Bone marrow (tissue), 2 donors: ENCODE results near the gene TNNI2.
"Not testable (repeated sequence)": the region's sequence is repeated elsewhere in the genome, so short reads cannot be mapped to it uniquely, and the experiment has no call there.

ENCODE experiments used
- DNase-seq, 2 donors: peaks; one replicate each; lab custom pipeline; 2025; lab: John Stamatoyannopoulos, UW

Gene TNNI2

GRCh38 chr11:1862588-1863351, 24.0 kb downstream of the TNNI2 start:
- no peak for DNase-seq

- DNase-seq = no peak
These were observed 24.8 kb downstream of the TNNI2 start for GRCh38 chr11:1863352-1864216.

- no peak for DNase-seq
These were observed 25.4 kb downstream of the TNNI2 start for GRCh38 chr11:1864231-1864630.

- no peak for DNase-seq
These were observed 26.3 kb downstream of the TNNI2 start for GRCh38 chr11:1864831-1865665.

GRCh38 chr11:1866226-1866625, 27.4 kb downstream of the TNNI2 start:
- no peak for DNase-seq

GRCh38 chr11:1866776-1867175, 28.0 kb downstream of the TNNI2 start:
- DNase-seq = no peak

- DNase-seq = no peak
These were observed 28.6 kb downstream of the TNNI2 start for GRCh38 chr11:1867381-1867780.

- DNase-seq = no peak
These were observed 29.4 kb downstream of the TNNI2 start for GRCh38 chr11:1868056-1868635.

GRCh38 chr11:1868636-1869291, 30.0 kb downstream of the TNNI2 start:
- no peak for DNase-seq

GRCh38 chr11:1869427-1870325, 30.9 kb downstream of the TNNI2 start:
- DNase-seq = no peak

- no peak for DNase-seq
These were observed 31.5 kb downstream of the TNNI2 start for GRCh38 chr11:1870326-1870696.

- no peak for DNase-seq
These were observed 32.1 kb downstream of the TNNI2 start for GRCh38 chr11:1870721-1871466.

- DNase-seq = no peak
These were observed 32.8 kb downstream of the TNNI2 start for GRCh38 chr11:1871531-1871930.

GRCh38 chr11:1872267-1872985, 33.6 kb downstream of the TNNI2 start:
- no peak for DNase-seq

GRCh38 chr11:1873048-1873812, 34.4 kb downstream of the TNNI2 start:
- DNase-seq = no peak

- DNase-seq = not testable (repeated sequence)
These were observed 35.0 kb downstream of the TNNI2 start for GRCh38 chr11:1873813-1874150.

GRCh38 chr11:1874441-1875092, 35.8 kb downstream of the TNNI2 start:
- not testable (repeated sequence) for DNase-seq
